GM19395 (cell line): ENCODE measurements around the gene ARHGAP23.
"Not testable (repeated sequence)": the region's sequence is repeated elsewhere in the genome, so short reads cannot be mapped to it uniquely, and the experiment has no call there.

Experiments
- ATAC-seq: cut with Tn5 transposase; IDR thresholded peaks from one replicate; pipeline ENCODE4 v1.9.1; 2021; ENCODE audit warnings: mild to moderate bottlenecking, moderate library complexity; ENCODE audit not compliant: unreplicated experiment

Gene ARHGAP23

DNA sequence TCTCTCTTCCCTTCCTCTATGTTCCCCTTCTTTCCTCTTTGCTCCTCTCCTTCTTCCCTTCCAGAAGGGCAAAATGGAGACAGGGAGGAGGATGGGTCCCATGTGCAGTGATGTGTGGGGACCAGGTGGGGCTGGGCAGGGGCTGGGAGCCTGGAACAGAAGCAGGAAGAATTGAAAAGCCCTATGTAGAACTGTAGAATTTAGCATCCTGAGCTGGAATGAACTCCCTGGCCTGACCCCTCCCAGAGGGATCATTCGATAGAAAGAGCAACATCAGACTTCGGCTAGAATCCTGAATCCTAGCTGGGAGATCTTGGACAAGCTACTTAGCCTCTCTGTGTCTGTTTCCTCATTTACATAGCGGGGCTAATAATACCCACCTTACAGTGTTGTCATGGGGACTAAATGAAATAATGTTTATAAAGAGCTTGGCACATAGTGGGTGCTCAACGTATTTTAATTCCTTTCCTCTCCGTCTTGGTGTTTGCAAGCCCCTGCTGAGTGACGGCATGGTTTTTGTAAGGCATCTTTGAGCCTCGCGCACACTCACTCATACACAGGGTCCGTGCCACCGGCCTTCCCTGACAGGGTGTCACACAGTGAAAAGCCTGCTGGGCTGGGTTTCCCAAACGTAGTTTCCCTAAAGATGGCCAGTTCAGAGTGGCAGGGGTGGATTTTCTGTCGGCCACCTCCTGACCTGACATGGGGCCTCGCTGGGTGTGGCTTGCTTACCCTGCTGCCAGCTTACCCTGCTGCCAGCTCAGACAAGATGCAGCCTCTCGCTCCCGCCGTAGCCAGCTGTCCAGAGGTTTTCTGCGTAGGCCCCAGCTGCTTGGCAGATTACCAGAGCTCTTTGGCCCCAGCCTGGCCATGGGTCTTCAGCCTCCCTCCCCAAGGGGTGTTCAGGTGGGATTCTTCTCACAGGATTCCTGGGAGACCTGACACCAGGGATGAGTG, 6.1 kb upstream of the ARHGAP23 start:
- no peak for ATAC-seq

- ATAC-seq = no peak
Measured at GRCh38 chr17:38424297-38424972, 3.8 kb upstream of the ARHGAP23 start.

GRCh38 chr17:38425031-38425430, 3.2 kb upstream of the ARHGAP23 start:
- no peak for ATAC-seq

- ATAC-seq = no peak
Measured at GRCh38 chr17:38425744-38426143, 2.5 kb upstream of the ARHGAP23 start.

DNA sequence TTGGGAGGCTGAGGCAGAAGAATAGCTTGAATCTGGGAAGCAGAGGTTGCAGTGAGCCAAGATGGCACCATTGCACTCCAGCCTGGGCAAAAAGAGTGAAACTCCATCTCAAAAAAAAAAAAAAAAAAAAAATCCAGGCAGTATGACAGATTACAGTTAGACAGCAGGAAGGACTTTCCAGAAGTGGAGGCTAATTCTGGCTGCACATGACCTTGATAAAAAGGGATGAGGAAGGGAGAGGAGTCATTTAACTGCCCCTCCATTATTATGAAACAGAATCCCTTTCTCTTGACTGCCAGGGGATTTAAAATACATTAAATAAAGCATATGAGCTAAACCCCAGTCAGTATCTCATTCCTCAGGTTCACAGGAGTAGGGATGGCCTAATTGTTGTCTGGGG, 1.8 kb upstream of the ARHGAP23 start:
- ATAC-seq = no peak

DNA sequence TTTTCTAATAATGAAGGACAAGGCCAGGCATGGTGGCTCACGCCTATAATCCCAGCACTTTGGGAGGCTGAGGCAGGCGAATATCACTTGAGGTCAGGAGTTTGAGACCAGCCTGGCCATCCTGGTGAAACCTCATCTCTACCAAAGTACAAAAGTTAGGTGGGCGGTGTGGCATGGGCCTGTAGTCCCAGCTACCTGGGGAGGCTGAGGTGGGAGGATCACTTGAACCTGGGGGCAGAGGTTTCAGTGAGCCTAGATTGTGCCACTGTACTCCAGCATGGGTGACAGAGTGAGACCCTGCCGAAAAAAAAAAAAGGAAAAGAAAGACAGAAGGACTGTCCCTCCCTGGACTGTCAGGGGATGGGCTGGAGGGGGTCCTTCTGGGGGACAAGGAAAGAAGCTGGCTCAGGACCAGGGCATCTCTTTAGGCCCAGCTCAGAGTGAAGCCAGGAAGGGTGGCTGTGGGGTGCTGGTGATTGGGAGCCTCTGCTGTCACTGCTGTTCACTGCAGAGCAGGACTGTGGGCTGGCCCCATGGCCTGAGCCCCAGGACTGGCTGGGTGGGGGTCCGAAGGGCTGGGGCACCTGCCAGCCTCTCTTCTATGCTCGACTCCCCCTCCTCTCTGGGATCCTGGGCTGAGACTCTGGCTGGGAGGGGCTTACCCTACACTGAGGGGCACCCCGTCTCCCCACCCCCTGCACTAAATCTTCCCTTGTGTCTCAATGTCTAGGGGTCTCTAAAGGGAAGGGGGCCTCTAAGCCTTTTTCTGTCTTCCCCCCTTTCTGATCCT, 909 bp upstream of the ARHGAP23 start:
- no peak for ATAC-seq

DNA sequence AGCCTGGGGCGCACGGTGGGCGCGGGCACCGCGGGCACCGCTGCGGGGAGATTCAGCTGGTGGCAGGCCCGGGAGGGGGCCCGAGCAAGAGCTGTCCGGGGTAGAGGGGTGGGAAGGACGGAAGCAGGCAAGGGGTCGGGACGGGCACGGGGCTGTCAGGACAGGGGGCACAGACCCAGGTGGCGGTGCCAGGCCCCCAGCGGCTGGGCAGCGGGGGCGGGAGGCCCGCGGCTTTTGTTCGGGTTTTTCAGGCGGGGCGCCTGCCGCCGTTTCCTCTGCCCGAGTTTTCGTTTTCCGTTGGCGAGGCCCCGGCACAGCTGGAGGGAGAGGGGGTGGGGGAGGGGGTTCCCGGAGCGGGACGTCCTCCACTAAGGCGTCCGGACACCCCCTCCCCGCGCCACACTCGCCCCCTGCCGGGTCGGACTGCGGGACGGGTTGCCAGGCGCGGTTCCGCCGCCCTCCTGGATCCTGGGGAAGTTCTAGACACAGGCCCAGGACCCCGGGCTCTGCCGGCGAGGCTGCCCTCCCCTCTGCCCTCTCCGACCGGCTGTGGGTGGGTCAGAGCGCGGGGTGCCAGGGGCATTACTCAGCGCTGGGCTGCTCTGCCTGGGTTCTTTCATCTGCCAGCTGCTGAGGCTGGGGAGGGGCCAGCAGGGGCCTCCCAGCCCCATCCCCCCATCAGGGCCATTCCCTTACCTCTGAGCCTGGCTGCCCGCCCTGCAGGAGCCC, 543 bp downstream of the ARHGAP23 start:
- no peak for ATAC-seq

DNA sequence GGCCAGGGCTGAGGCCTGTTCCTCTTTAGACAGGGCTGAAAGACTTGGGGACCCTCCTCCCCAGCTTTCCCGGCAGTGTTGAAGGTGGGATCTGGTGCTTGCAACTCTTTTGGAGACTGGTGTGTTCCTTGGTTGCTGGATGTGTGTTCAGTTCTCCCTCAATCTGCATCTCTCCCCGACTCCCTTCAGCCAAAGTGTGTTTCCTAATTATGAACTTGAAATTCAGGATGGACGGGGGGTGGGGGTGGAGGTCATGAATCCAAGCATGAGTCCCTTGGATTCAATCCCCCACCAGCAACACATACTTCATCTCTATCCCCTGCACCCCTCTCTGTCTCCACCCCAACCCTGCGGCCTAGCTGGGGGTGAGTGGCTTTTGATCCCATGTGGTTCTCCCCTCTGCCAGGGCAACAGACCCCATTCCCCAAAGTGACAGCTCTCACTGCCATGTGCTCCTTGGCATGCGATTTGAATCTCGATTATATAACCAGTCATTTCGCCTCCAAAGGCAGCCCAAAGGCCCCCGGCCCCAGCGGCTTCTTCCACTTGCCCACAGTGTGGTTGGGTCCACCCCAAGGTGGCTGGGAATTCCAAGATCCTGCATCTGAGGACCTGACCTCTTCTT, 1.3 kb downstream of the ARHGAP23 start:
- no peak for ATAC-seq

DNA sequence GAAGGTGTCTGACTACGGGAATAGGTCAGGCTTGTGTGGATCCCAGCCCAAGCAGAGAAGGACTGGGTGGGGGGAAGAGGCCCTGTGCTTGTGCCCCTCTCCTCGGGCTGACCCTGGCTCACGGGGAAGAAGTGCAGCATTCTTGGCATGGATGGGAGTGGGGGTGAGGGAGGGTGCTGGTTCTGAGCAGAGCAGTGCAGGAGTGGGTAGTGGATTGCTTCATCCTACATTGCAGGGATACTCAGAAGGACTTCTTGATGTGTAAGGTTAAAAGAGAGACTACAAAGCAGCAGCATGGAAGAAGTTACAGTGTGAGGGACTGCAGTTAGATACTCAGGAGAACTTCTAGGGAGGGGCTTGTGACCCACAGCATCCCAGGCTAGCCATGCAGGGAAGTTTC, 2.1 kb downstream of the ARHGAP23 start:
- no peak for ATAC-seq

- ATAC-seq = no peak
Measured at GRCh38 chr17:38430822-38431221, 2.6 kb downstream of the ARHGAP23 start.

GRCh38 chr17:38431346-38432145, 3.3 kb downstream of the ARHGAP23 start:
- ATAC-seq = no peak

- ATAC-seq = no peak
Measured at GRCh38 chr17:38434178-38434665, 6.0 kb downstream of the ARHGAP23 start.

DNA sequence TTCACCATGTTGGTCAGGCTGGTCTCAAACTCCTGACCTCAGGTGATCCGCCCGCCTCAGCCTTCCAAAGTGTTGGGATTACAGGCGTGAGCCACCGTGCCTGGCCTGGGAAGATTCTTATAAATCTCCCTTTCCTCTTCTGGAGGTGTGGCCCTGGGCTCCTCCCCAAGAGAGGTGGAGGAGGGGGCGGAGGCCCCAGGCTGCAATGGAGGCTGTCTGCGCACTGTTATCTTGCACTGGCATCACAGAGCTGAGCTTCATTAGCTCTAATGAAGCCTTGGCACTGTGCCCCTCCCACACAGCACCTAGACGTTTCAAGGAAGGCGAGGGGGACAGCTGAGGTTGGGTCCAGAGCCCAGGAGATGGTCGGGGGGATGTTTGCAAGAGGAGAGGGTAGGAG, 7.5 kb downstream of the ARHGAP23 start:
- ATAC-seq = no peak

DNA sequence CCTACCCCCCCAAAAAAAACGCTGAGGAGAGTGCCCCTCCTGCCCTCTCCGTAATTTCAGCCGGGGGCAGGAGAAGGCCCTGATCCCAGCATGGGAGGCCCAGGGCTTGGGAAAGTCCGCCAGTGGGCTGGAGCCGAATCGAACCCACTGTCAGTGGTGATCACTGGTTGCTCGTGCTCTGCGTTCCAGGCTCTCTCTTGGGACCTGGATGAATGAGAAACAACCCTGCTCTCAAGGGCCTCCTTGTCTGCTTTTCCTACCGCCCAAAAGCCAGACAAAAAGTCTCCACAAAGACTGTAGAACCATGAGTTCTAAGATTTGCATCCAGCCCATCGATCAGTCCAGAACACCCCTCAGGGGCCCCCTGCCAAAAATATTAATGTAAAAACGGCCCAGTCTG, 8.1 kb downstream of the ARHGAP23 start:
- ATAC-seq = no peak

GRCh38 chr17:38437313-38437712, 9.0 kb downstream of the ARHGAP23 start:
- not testable (repeated sequence) for ATAC-seq

DNA sequence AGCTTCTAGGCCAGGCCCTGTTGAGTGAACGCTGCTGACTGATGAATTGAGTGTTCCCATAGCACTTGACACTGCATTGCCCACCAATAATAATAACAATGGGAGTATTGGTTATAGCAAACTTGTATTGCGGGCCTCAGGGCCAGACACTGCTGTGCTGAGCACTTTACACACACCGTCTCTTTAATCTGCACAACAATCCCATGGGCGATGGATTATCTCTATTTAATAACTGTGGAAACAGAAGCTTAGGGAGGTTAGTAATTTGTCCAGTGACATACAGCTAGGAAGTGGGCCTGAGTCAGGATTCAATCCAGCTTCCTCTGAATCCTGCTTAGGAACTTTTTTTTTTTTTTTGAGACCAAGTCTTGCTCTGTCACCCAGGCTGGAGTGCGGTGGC, 11.2 kb downstream of the ARHGAP23 start:
- no peak for ATAC-seq

GRCh38 chr17:38440614-38441397, 12.5 kb downstream of the ARHGAP23 start:
- no peak for ATAC-seq

DNA sequence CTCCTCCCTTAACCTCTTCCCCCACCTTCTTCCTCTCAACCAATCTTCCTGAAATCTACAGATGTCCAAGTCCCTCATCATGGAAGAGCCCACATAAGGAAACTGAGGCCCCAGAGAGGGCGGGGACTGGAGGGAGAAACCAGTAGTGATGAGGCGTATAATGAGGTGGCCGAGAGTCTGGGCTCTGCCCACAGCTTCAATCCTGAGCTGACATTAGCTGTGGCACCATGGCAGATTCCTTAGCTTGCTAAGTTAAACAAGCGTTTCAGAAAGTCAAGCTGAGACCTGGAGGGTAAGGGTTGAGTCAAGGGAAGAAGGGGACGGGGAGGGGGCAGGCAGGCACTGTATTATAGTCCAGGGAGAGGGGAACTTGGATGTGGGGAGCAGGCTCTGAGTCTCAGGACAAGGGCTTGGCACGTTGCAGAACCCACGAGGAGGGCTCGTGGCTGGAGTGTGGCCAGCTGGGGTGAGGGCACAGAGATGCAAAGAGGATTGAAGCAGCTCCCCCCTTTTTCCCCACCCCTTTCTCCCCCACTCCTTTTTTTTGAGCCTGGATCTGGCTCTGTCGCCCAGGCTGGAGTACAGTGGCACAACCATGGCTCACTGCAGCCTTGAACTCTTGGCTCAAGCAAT, 13.3 kb downstream of the ARHGAP23 start:
- no peak for ATAC-seq
